Endometrium (tissue), 2 donors: ENCODE measurements around the gene ETF1.

Experiments used
- FAIRE-seq: peaks from 2 replicates; lab custom pipeline; 2012; peaks lifted over from hg19 to GRCh38; lab: Jason Lieb, UNC
- donor health status: control.
- donor health status: control.

Gene ETF1

DNA sequence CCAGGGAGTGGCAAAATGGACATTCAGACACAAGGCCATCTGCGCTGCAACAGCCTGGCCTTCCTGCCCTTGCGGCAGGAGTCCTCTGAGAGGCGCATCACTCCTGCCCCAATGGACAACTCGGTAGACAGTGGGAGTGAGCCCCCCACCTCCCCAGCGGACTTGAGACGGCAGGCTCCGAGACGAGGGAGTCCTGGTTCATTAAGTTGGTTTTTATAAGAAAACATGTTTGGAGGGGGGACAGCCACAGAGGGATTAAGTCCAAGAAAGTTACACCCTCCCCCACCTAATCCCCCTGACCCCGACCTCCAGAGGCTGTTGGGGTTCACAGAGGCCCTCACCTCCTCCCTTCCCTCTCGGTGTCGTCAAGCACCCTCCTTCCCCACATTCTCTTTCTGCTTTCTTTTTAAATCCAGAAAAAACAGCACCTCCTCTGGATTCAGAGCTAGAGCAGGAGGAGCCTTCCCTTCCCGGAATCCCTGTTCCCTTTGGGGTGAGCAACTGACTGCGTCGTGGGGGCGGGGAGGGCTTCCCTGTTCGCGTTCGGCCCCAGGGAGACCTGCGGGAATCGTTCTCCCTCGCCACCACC is 79.5 kb downstream of the ETF1 start:
- FAIRE-seq: no peak

DNA sequence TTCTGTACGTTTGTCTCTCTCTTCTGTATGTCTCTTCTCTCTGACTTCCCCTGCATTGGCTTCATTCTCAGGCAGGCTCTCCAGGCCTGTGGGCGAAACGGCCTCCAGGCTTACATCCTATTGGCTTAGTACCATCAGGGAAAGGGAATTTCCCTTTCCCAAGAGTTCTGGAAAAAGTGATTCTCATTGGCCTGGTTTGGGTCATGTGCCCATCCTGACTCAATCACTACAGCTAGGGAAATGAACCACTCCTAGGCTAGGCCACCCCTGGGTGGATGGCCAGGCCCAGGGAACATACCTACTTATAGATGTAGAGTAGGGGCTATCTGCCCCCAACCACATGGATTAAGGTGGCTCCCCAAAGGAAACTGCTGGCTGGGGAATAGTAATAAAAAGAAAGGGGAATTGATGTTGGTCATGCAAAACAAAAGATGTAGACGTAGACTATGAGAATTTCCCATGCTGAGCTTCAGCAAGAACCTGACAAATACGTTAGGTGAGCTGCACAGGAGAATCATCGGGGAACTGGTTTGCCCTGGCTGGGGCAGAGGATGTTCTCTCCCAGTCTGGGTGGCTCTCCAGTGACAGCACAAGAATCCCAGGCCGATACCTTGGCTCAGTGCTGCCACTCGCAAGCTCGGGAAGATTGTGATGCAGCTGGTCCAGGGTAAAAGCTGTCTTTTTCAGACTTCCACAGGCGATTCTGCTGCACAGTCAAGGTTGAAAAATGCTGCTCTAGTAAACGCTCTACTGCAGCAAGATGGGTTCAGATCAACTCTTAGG is 81.5 kb downstream of the ETF1 start:
- FAIRE-seq: no peak

GRCh38 chr5:138460032-138460693 is 82.9 kb downstream of the ETF1 start:
- FAIRE-seq: no peak

GRCh38 chr5:138459311-138459933 is 83.6 kb downstream of the ETF1 start:
- no peak for FAIRE-seq

GRCh38 chr5:138458856-138459255 is 84.2 kb downstream of the ETF1 start:
- no peak for FAIRE-seq

DNA sequence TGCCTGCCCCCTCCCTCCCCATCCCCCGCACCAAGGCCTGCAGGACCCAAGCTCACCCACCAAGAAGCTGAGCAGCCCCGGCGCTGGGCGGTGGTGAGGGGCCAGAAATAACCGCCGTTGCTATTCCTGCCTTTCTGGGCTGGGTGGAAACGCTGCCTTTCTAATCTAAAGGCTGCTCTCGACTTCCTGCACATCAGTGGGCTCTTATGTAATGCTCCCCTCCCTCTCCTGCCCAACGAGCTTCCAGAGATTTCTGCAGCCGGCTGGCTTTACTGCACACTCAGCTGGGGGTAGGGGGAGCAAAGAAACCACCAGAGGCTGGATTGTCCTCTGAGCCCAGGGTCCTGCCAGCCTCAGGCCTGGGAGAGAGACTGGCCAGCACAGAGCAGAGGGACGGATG is 84.7 kb downstream of the ETF1 start:
- FAIRE-seq: no peak

- FAIRE-seq: no peak
These were observed 85.3 kb downstream of the ETF1 start for GRCh38 chr5:138457531-138458275.
